ENCODE measurements around the gene HESX1.

Gene HESX1

DNA sequence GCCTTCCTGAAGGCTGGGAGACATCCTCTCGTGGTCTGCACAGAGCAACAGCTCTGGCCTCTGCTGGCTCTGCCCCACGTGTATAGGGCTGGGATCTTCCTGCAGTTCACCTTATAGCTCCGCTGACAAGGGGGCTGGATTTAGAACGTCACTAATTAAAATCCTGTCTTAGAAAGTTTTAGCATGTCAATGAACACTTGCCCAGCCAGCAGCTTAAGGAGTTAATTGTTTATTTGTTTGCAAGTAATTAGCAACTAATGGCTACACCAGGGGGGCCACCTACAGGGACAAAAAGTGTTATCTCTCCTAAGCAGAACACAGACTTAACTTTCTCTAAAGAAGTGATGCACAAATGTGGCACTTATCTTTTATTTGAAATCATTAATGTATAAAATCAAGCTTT, at the start of gene HESX1:
HESX1 (minus strand) TSS at position 84 of the 403 bp plus-strand sequence; CDS start at position 24, 60 bp downstream.
- DNase-seq (ENCODE audit: extremely low read depth in 1 of 2, low read depth in 1 of 2): no peak

DNA sequence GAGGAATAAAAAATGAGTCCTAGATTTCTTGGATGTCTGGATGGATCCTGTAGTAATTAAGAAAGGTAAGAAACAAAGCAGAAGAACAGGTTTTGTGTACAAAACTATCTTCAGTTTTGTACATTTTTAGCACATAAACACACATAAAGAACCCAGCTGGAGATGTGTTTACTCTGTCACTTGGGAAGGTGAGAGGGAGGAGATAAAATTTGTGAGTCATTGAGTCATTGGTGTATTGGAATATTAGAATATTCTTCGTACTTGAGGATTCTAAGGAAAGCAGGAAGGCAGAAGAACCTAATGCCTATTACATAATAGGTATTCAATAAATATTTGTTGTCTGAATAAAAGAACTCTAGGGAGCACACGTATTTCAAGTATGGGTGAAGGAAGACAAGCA, 45.2 kb upstream of the HESX1 start:
- no peak for DNase-seq (ENCODE audit: extremely low read depth in 1 of 2, low read depth in 1 of 2)

DNA sequence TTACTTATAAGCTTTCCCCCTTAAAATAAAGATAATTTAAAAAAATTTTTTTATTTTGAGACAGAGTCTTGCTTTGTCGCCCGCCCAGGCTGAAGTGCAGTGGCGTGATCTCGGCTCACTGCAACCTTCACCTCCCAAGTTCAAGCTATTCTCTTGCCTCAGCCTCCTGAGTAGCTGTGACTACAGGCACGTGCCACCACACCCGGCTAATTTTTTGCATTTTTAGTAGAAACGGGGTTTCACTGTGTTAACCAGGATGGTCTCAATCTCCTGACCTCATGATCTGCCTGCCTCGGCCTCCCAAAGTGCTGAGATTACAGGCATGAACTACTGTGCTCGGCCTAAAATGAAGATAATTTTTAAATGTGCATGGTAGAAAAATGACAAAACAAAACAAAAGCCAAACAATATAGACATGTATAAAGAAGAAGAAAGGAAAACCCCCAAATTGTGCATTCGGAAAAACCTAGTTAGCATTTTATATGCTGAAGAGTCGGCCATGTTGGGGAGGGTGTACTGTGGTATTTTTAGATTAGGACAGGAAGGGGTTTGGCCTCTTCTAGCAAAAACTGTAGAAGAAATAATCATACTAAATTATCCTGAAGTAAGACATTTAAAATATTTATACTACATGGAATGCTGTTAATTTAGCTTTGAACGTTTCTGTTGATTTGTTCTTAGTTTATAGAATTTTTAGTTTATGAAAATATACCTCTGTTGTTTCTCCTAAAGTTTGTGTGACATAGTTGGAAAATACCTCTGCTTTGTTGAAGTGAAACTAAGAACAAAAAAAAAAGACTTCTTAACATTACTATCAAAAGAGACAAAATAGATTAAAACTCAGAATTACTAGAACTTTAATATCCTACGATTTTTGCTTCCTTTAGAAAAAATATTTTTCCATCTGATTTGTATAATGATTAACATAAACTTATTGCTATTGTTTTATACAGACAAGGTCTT, 35.1 kb upstream of the HESX1 start:
- DNase-seq (ENCODE audit: extremely low read depth in 1 of 2, low read depth in 1 of 2): no peak

DNA sequence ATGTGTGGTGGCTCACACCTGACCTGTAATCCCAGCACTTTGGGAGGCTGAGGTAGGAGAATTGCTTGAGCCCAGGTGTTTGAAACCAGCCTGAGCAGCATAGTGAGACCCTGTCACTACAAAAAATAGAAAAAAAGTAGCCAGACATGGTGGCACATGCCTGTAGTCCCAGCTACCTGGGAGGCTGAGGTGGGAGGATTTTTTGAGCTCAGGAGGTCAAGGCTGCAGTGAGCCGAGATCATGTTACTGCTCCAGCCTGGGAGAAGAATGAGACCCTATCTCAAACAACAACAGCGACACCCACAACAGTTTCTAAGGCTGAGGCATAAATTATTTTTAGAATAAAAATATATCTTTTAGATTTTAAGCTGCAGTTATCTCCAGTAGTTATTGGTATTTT, 34.0 kb upstream of the HESX1 start:
- DNase-seq (ENCODE audit: extremely low read depth in 1 of 2, low read depth in 1 of 2): no peak

DNA sequence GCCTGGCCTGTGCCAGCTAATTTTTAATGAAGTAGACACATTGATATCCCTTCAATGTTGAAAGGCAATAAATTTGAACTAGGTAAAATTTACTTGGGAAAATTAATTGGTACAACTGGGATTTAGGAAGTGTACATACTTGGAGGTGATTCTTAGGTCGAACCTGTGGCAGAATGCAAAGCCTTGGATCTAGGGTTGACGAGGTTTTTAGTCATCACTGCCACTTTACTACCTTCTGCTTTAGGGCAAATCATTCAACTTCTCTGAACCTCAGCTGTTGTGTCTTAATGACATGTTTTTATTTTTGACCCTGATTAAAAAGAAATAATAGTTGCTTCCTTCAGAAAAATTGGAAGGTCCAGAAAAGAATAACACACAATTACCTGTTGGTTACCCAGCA, 30.2 kb upstream of the HESX1 start:
- DNase-seq (ENCODE audit: extremely low read depth in 1 of 2, low read depth in 1 of 2): no peak

DNA sequence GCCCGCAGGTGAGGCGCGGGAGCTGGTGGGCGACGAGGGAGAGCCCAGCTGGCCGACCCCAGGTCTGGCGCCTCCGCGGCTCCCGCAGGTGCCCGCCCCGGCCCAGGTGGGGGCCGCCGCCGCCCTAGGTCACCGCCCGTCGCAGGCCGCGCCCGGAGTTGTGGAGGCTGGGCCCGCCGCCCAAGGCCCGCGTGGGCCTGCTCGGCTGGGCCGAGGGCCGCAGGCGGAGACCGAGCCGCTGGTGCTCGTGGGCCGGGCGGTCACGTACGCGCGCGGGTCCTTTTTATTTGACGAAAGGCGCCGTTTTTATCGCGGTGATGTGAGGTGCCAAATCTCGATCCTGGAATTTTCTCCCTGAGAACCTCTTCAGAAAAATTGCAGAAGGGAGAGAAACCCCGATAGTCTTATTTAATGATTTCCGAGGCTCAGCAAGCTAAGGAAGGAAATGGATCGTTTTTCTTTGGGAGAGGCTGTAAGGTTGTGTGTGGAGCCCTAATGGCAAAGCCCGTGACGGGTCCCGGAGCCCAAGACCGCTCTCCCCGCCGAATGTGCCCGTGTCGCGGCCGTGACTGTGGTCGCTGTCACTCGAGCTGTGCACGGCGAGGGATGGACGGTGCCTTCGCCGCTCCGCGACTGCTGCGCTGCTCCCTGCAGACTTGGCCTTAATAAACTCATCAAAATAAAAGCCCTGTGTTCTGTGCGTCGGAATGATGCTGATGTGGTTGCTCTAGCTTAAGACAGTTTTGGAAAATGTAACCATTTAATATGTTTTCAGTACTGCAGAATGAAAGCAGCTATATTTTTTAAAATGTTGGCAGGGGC, 28.4 kb upstream of the HESX1 start:
- peak in 1 of 2 donors; percentile 27 for DNase-seq (ENCODE audit: extremely low read depth in 1 of 2, low read depth in 1 of 2)

DNA sequence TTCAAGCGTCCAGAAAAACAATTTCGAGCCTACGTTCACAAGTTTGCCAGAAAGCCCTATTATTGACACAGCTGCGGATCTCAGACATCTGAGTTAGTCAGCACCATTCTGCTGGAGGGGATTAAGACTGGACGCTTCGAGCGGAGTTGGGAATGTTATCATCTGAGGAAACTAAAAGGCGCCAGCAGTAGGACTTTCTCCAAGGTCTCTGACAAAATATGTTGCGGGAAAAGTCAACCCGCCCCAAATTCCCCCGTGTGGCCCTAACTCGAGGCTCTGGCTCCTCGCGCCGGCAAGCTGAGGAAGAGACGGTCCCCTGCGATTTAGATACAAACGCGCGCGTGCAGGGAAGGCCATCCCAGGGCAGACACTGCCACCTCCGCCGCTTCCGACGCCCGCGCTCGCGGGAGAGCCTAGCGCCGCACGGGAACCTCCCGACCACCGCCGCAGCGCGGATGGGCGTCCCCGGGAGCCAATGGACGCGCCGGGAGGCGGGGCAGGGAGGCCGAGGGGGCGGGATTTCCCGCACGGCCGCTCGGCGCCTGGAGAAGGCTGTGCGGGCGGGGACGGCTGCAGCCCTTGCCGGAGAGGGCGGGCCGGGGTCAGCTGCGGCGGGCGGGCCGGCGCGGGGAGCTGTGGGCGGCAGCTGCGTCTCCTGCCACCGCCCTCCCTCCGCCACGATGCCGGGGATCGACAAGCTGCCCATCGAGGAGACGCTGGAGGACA, 27.6 kb upstream of the HESX1 start, which contains the start of gene APPL1:
APPL1 (plus strand) TSS at position 526 of the 726 bp plus-strand sequence; CDS start at position 681, 155 bp downstream.
- DNase-seq (ENCODE audit: extremely low read depth in 1 of 2, low read depth in 1 of 2): peak; percentile 60 to 78

DNA sequence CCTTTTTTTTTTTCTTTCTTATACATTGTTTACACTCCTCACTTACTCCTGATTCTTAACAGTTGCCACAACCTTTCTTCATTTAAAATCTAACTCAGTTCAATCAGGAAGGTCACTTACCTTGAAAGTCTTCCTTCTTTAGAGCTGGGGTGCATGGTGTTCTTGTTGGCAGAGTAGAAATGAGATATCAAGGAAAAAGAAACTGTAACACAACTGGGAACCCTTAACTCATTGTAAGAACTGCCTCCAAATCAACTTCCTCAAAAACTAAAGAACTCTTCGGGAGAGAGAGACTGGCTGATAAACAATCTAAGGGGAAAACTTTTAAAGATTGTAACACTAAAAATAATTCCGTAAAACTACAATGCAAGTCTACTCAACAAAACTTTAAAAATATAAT, 26.4 kb upstream of the HESX1 start:
- no peak for DNase-seq (ENCODE audit: extremely low read depth in 1 of 2, low read depth in 1 of 2)

DNA sequence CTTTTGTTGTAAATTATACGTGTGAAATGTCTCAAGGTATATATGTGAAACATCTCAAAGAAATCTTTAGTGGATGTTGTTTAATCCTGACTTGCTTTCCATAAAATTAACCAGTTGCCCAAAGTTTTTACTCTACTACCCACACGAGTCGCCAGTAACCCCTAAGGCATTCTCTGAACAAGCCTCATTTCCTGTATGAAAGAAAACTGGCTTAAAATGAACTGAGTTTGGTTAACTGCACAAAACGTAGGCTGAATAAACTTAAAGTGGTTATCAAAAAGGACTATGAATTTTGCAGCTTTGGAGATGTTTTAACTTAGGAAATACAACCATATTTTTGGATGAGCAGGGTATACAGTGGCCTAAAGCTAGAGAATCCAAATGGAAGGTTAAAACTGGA, 25.1 kb upstream of the HESX1 start:
- DNase-seq (ENCODE audit: extremely low read depth in 1 of 2, low read depth in 1 of 2): no peak

DNA sequence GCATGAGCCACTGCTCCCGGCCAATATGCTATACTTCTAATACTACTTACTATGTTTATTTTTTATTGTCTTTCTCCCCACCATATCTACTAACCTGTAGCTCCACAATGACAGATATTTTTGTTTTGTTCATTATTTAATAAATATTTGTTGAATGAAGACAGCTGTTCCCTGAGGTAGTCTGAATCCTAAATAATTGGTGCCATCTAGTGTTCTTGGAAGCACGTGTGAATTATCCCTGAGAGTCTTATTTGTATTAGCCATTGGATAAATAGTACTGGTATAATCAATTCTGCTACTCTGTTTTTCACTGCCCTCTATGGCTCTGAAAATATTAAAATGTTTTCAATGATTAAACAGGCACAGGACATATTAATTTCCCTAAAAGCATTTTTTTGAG, 22.1 kb upstream of the HESX1 start:
- DNase-seq (ENCODE audit: extremely low read depth in 1 of 2, low read depth in 1 of 2): no peak

DNA sequence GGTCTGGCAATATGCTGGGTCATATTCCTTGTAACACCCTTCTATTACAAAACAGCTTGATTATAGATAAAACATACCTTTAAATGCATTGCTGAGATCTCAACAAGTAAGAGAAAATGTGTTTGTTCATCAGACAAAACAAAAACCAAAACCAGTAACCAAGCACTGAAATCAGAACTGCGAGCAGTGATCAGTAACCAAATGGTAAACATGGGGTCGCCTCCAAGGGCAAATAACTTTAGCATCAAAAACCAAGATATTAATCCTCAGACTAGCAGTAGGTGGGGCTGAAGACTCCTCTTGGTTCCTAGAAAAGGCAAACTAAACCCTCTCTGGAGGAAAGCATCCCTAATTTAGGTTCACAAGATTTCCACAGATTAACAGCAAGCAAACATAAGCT, 6.6 kb upstream of the HESX1 start:
- DNase-seq (ENCODE audit: extremely low read depth in 1 of 2, low read depth in 1 of 2): no peak

DNA sequence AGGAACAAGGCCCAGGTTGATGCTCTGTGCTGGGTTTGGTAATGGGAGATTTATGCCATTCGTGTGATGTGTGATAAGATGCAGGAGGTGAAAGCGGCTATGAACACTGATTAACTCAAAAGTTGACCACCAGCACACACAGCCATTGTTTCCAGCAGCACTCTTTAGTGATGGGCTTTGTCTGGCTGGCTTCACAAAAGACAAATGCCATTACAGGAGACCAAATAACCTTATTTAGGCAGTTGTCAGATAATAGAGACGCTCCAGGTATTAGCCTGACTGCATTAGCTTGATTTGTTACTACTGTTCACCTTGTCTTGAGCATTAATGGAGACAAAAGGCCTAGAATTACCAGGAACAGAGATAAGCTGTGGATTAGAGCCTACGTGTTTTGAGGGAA, 5.1 kb downstream of the HESX1 start:
- no peak for DNase-seq (ENCODE audit: extremely low read depth in 1 of 2, low read depth in 1 of 2)

DNA sequence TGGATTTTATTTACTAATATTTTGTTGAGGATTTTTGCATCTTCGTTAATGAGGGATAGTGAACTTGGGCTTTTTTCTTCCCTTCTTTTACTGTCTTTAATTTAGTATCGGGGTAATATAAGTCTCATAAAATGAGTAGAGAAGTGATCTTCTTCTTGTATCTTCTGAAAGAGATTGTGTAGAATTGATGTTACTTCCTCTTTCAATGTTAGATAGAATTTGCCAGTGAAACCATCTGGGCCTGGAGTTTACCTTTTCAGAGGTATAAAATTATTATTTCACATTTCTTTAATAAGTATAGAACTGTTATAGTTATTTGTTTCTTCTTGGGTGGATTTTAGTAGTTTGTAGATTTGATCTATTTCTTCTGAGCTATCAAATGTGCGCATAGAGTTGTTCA, 7.8 kb downstream of the HESX1 start:
- no peak for DNase-seq (ENCODE audit: extremely low read depth in 1 of 2, low read depth in 1 of 2)

DNA sequence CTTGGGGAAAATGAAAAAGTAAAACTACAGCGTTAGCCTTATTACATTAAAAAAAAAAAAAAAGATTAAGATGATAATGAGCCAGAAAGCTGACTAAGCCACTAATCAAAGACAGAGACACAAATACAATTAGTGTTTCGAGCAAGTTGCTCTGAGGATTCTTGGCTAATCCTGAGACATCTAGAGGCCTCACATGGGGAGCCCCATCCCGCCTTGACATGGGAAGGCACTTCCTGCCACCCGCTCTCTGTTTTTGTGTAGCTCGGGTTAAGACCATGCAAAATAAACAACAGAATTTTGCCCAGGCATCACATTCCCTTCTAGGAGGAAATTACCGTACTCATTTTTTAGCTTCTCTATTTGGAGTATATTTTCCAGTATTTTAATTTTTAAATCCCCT, 15.3 kb downstream of the HESX1 start:
- DNase-seq (ENCODE audit: extremely low read depth in 1 of 2, low read depth in 1 of 2): no peak

DNA sequence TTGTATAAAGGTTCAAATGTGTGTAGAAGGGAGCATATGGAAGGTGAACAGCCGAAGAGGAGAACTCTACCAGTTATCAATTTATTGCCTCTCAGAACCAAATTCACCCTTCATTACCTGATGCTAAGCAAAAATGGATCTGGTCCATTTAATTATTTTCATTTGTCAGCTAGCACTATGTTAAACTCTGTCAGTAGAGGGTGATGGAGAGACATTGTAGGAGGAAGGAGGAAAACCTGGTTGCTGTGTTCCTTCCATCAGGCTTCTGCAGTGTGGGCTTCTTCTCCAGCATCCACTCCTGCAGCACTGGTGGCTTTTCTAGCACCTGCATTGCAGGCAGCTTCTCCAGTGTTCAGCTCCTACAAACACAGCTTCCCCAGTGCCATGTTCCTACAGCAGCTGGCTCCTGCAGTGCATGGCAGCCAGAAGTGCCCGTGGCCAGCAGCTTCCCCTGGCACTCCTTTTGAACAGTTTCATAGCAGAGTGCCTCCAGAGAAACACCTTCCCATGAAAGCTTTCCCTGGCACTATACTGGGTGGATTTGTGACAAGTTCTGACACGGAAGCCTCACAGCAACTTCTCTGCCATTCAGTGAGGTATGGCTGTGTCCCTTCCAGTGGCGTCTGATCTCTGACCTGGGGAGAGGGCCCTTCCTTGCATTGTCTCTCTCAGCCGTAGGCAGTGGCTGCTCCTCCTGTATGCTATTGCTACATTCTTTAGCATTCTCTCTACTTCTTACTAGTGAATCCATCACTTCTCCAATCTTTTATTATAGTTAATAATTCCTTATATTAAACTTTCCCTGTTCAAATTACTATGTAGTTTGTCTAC, 20.0 kb downstream of the HESX1 start:
- DNase-seq (ENCODE audit: extremely low read depth in 1 of 2, low read depth in 1 of 2): no peak

DNA sequence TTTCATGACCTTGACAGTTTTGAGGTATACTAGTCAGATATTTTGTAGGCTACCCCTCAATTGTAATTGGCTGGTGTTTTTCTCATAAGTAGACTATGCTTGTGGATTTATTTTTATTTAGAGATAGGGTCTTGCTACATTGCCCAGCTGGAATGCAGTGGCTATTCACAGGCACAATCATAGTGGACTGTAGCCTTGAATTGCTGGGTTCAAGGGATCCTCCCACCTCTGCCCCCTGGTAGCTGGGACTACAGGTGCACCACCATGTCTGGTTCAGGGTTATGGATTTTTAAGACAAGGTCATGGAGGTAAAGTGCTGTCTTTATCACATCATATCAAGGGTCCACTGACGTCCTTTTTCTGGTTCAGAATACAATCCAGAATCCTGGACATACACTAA, 23.7 kb downstream of the HESX1 start:
- no peak for DNase-seq (ENCODE audit: extremely low read depth in 1 of 2, low read depth in 1 of 2)

DNA sequence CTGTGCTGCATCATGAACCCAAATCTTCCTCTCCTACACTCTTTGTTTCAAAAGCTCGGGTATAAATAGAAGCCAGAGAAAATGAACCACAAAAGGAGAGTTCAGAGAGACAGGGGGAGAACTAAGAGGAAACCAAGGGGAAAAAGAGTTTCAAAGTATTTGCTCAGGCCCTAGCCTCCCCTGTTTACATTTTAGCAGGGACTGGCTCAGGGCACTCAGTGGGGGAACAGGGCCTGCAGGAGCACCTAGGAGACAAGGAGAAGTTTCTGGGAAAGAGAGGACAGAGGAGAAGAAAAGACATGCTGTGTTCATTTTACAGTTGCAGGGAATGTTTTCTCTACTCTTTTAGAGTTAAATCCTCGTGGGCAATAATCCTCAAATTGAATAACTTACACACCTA, 26.1 kb downstream of the HESX1 start:
- no peak for DNase-seq (ENCODE audit: extremely low read depth in 1 of 2, low read depth in 1 of 2)

DNA sequence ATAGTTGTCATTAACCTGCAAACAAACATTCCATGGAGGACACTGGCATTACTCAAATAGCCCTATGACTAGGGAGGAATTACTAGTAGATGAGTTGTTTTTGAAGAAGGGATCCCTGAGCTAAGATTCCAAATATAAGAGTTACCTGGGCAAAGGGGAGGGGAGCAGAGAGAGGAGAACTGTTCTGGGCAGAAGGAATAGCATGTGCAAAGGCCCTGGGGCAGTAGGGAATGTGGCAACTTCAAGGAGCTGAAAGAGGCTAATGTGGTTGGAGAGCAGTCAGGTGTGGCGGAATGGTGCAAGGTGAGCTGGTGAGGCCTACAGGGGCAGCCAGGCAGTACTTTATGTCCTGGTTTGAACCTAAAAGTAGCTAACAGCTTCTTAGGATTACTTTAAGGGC, 28.8 kb downstream of the HESX1 start:
- DNase-seq (ENCODE audit: extremely low read depth in 1 of 2, low read depth in 1 of 2): no peak

DNA sequence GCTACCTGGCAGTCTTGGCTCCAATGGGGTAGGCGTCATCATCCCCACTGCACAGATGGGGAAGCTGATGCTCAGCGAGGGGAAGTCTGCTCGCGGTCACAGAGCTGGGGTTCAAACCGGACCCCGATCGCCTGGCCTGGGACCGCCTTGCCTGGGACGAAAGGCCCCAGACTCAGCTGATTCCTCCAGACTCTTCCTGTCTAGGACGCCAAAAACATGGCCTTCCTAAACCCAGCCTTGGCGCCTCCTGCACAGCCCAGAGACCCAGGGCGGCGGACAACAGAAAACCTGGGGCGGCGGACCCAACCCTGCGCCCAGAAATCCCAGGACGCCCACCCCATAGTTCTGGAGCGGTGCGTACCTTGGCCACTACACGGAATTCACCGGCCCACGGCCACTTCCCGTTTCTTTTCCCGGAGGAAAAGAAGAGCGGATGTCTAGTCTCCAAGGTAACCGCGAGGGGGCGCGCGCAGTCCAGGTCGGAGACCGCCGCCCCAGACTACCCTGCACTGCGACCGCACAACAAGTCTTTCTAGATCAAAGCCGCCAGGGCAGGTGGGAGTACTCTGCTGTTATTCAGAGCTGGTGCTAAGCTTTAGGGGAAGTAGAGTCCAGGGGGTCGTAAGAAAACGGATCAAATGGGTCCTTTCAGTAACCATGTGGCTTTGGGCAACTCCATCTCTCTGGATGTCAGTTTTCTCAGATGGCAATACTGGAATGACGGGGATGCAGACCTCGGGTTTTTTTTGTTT, 29.7 kb downstream of the HESX1 start:
- peak in 1 of 2 donors; percentile 49 for DNase-seq (ENCODE audit: extremely low read depth in 1 of 2, low read depth in 1 of 2)
